ENCODE measurements around the gene TIGD4.
"Not testable (repeated sequence)": the region's sequence is repeated elsewhere in the genome, so short reads cannot be mapped to it uniquely, and the experiment has no call there.

Gene TIGD4

DNA sequence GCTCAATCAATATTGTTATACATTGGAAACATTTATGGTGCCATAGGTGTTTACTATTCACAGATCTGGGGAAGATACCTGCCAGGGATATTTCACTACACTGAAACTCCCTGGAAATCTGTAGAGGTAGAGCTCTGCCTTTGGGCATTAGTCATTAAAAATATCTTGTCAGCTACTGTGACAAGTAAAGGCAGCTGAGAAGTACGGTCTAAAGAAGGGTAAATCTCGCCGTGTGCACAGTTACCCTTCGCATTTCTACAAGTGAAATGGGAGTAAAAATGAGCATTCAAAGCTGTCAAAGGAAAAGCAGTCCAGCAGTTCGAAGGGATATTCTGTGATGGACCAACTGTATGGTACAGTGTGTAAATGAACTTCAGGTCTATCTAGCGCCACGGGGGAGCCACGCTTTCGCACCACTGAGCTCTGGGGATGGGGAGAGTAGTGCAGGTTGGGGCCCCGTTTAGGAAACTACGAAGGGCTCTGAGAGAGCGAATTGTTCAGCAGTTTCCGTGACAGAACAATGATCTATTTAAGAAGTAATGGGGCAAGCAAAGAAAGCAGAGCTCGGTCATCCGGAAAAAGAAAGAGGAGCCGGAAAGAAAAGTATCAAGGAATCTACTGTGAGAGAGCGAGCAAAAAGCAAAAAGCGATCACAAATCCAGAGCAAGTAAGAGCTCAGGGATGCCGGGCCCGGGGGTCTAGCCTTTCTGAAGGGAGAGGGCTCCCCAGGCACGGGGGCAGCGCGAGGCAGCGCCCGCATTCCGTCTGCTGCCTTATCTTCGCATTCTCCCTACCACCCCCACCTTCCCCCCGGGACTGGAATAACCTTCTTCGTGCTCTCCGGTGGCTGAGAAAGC lies 646 bp downstream of the TIGD4 start:
- DNase-seq, result peak; percentile 34

DNA sequence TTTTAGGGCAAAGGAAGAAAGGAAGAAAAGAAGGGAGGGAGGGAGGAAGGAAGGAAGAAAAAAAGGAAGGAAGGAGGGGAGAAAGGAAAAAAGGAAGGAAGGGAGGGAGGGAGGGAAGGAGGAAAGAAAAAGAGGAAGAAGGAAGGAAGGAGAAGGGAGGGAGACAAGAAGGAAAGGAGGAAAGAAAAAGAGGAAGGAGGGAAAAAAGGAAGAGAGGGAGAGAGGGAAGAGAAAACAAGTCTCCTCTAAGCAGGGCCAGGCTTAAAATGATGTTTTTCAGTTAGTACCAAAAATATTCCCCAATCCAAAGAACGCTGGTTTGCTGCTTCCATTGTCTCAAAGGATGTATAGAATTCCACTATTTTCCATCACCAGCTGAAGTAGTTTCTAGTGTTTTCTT lies 2.0 kb downstream of the TIGD4 start:
- DNase-seq, result no peak

DNA sequence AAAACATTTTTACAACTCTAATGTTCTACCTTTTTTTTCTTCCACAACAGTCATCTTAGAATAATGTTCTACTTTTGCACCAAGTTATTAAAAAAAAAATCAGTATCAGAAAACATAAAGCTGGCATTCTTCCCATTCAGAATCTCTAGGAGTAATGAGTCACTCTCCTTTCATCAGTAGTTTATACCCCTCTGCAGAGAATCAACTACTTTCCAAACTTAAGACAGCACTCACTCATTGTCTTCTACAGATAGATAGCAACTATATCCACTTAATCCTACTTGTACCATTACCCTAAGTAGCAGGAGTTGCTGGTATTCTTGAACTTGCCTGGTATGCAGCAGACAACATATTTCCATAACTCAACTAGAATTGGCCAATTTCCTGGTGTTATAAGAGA lies 3.2 kb downstream of the TIGD4 start:
- DNase-seq, result no peak

DNA sequence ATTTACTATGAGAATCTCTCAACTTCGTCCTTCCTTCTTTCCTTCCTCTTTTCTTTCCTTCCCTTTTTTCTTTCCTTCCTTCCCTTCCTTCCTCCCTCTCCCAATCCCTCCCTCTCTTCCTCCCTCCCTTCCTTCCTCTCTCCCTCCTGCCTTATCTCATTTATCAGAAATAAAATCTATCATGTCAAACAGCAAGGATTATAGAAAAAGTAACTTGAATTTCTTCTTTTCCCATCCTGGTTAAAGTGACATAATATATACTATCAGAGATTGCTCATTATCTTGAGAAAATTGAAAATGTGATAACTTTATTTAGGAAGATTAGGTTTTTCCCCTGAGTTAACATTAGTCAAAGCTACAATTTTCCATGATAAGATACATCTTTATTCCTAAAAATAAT lies 5.6 kb downstream of the TIGD4 start:
- no peak for DNase-seq

DNA sequence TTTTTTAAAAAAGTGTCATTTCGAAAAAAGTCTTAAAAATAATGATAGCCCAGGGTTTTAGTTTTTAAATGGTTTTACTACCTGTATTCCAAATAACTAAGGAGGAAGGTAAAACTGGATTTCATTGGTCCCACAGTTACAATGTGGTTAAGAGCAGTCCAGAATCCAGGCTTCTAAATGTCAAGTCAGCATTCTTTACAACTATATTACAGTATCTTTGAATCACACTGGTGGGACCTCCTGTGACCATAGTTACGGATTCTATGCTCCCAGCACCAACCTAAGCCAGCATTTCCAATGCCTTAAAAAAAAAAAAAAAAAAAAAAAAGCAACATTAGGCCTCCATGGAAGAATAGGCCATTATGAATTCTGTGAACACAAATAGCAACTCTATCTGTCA lies 6.2 kb downstream of the TIGD4 start:
- no peak for DNase-seq

DNA sequence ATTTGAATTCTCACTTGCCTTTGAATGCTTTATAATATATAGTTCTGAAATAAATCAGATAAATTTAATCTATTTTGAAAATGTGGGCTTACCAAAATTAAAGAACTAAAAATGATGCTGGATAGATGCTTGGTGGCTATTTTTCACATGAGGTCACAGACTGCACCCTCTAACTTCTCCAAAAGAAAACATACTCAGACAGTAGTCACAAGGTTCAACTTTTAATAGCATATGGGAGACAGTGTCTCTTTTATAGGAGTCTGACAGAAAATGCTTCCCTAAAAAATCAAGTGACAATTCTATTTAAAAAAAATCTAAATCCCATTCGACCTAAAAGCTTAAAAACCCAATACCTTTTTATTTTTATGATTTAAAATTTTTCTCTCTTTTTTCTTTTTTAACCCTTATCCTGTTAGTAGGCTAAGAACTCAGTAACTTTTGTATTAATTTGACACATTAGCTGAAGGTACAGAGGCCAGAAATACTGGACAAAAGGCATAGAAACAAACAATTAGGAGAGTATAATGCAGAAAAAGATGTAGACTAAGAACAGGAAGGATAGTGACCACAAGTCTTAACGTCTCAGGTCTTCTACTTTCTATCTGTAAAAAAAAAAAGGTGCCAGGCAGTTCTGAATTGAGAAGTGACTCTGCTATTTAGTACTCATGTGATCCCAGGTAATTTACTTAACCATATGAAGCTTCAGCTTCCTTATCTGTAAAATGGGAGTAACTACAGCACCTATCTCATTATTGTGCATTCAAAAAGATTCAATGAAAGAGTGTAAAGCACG lies 7.6 kb downstream of the TIGD4 start:
- DNase-seq, result no peak

DNA sequence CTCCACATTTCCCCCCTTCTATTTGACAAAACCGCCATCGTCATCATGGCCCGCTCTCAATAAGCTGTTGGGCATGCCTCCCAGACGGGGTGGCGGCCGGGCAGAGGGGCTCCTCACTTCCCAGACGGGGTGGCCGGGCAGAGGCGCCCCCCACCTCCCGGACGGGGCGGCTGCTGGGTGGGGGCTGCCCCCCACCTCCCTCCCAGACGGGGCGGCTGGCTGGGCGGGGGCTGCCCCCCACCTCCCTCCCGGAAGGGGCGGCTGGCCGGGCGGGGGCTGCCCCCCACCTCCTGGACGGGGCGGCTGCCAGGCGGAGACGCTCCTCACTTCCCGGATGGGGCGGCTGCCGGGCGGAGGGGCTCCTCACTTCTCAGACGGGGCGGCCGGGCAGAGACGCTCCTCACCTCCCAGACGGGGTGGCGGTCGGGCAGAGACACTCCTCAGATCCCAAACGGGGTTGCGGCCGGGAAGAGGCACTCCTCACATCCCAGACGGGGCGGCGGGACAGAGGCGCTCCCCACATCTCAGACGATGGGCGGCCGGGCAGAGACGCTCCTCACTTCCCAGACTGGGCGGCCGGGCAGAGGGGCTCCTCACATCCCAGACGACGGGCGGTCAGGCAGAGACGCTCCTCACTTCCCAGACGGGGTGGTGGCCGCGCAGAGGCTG lies 14.3 kb downstream of the TIGD4 start:
- DNase-seq, result not testable (repeated sequence)

DNA sequence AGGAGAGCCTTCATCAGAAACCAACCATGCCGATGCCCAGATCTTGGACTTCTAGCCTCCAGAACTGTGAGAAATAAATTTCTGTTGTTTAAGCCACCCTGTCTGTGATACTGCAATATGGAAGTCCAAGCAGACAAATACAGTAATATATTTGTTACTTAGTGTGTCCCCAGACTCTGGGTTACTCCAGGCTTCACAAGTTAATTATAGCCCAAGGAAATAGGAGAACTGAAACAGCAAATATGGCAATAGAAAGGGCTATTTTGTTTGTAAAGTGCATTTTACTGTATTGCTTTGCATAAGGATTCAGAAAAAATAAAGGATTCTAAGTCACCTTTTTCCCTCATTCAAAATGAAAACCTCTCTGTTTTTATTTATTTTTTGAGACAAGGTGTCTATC lies 15.7 kb downstream of the TIGD4 start:
- DNase-seq, result no peak

DNA sequence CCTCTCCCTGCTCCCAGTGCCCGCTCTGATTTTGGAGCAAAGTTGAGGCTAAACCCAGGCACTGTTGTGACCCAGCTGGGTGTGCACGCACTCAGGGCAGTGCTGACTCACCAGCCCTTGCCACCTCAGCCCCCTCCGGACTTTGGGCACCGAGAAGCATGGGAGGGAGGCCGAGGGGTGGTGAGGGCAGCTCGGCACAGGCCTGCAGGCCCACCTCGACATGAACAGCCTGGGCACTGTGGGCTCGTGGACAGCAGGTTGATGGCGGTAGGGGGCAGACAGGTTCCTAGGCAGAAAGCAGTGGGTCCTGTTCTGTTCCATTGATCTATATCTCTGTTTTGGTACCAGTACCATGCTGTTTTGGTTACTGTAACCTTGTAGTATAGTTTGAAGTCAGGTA lies 30.9 kb downstream of the TIGD4 start:
- no peak for DNase-seq

DNA sequence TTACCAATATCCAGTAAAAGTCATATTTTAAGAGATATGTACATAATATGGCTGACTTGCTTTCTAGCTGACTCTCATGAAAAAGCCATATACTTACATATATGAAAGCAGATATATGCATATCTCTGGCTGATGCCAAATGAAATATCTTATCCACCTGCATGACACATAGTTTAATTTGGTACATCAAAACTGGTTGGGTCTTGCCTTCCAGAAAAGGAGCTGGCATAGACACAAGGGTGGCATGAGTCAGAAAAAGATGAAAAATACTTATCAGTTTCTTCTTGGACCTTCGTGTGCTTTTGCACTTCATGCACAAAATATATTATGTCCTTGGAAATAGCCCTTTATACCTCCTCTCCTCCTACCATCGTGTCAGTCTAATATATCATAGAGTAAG lies 32.1 kb downstream of the TIGD4 start:
- no peak for DNase-seq

DNA sequence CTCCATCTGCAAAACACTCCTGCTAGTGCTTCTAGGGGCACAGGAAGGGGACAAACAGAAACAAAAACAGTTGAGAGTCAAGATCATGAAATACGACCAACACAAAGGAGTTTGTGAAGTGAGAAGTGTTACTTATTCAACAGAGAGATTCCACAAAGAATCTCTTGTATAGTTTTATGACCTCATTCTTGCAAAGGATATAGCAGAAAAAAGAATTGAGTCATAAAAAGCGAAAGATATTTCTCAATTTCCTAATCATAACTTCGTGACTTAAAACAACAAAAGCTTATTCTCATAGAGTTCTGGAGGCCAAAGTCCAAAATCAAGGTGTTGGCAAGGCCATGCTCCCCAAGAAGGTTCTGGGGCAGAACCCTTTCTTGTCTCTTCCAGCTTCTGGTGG lies 40.7 kb downstream of the TIGD4 start:
- no peak for DNase-seq

DNA sequence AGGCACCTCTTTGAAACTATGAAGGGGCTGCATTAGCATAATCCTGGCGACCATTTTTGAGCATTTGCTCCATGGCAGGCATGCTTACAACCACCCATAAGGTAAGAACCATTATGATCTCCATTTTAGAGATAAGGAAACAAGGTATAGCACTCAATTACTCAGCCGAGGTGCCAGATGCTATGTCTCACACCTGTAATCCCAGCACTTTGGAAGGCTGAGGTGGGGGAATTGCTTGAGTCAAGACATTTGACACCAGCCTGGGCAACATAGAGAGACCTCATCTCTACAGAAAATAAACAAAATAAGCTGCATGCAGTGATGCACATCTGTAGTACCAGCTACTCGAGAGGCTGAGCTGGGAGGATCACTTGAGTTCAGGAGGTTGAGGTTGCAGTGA lies 43.6 kb downstream of the TIGD4 start:
- DNase-seq, result no peak

DNA sequence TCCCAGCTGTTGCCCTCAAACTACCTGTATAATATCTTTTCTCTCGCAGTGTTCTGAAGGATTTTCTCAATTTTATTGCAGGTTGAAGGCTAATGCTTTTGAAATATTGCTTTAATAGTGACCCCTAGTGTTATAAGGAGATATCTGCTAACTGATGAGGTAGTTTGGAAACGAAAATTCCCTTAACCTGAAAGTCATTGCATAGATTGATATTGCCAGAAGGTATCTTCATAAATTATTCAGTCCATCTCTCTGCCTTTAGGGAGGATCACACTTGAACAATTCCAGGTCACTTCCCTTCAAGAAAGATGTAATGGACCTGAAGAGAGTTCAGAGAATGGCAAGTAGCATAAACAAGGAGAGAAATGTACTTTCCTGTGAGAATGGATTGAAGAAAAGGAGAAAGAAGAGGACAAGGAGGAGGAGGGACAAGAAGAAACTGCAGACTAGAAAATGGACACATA lies 44.1 kb downstream of the TIGD4 start:
- DNase-seq, result no peak

DNA sequence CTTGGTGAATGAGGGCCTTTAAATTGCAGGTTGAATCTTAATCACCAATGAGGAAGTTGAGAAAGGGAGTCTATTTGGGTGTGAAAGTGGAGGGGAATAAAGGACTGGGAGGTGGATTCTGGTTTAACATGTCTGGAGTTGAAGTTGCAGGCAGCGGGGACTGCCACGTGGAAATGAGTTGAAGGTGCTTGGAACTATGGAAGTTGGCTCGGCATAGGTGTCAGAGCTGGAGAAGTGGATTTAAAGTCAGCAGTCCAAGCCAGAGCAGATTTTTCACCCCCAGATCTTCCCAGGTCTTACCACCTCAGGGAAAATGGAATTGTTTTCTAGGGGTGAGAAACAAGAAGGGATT lies 44.9 kb downstream of the TIGD4 start:
- DNase-seq, result no peak

DNA sequence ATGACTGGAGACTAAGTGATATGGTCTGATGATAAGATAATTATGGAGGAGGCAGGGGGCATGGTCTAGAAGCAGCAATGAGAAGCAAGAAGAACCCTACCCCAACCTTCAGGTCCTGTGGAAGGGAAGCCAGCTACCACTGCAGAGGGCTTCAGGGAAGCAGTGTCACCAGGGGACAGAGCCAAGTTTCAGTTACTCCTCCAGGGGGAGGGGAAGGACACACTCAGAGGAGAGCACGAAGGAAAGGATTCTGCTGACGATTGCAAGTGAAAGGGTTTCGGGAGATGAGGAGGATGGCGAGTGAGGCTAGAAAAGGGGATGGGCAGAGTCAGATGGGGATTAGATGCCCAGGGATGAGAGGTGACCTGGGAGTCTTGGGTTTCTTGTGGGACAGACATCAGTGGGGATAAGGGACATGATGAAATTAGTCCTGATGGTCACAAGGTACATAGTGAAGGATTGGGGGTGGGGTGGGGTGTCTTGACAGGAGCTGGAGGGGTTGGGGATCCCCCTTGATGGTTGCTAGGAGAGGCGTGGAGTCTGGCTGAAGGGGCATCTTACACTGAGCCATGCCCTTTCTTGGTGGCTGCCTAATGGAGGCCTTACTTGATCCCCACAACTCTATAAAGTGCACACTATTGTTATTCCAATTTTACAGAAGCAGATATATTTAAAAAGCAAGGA lies 45.4 kb downstream of the TIGD4 start:
- no peak for DNase-seq

DNA sequence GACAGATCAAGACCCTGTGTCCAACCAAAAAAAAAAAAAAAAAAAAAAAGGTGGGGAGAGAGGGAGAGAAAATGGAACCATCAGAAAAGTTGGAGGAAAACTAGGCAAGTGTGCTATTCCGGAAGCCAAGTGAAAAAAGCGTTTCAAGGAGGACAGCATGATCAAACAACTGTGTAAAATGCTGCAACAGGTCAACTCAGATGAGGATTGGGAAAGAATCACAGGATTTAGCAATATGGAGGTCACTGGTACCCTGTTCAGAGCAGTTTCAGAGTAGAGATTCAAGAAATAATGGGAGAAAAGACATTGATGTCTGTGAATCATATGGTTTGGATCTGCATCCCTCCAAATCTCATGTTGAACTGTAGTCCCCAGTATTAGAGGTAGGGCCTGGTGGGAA lies 47.5 kb downstream of the TIGD4 start:
- no peak for DNase-seq

DNA sequence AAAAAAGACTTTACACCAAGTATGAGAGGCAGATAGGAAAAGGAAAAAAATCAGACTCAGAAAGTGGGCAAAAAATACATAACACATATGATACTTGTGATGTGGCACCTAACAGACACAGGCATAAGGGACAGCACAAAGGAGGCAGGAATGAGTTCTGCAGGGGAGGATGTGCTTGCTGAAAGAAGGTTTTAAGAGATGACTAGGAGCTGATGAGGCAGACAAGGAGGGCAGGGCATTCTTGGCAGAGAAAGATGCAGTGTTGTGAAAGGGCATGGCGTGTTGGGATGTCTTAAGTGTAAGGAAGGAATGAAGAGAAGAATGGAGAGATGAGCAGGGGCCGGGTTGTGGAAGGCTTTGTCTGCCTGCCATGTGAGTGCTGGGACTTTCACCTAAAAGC lies 50.1 kb downstream of the TIGD4 start:
- no peak for DNase-seq

DNA sequence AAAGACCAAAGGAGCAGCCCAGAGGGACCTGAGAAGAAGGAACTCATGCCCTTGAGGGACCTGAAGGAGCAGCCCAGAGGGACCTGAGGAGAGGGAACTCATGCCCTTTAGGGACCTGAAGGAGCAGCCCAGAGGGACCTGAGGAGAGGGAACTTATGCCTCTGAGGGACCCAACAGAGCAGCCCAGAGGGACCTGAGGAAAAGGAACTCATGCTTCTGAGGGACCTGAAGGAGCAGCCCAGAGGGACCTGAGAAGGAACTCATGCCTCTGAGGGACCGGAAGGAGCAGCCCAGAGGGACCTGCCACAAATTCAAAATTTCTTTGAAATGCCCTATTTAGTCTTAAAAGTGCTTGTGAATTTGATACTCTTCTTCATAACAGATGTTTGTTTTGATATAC lies 51.2 kb downstream of the TIGD4 start:
- DNase-seq, result no peak

DNA sequence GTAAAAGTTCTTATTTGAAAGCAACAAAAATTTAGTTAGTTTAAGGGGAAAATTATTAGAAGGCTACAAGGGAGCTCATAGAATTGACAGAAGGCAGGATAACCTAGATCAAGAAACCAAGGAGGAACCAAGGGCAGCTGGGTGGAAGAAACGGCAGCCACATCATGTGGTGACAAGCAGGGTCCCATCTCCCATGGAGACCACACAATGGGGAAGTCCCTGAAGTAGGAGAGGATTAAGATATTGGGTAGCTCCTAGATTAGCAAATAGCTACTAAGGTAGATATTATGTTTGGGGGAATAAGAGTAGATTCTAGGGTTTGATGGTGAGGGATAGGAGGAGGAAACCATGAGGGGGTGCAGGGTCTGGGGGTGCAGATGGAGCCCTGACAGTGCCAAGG lies 51.7 kb downstream of the TIGD4 start:
- DNase-seq, result no peak

DNA sequence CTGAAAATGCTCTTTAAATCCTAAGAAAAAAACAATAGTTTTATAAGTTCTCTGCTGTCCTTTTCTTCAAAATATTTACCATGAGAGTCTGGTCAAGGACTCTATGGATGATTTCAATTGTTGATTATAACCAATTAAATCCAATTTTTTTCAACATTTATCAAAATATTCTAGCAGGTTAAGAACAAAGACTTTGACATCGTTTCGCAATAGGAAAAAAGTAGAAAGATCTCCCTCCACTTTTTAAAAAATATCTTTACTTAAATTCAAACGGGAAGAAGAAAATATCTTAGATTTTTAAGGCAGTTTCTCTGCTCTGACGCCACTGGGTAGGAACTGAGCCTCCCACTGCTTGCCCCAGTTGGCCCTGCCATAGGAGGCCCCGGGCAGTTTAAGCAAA lies 55.0 kb downstream of the TIGD4 start:
- DNase-seq, result no peak

DNA sequence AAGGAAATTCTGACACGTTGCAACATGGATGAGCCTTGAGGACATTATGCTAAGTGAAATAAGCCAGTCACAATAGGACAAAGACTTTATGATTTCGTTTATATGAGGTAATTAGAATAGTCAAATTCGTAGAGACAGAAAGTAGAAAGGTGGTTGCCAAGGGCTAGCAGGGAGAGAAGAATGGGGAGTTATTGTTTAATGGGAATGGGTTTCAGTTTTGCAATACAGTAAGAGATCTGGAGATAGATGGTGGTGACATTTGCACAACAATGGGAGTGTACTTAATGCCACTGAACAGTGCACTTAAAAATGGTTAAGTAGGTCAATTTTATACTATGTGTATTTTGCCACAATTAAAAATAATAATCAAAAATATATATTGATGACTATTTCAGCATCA lies 56.3 kb downstream of the TIGD4 start:
- DNase-seq, result no peak

DNA sequence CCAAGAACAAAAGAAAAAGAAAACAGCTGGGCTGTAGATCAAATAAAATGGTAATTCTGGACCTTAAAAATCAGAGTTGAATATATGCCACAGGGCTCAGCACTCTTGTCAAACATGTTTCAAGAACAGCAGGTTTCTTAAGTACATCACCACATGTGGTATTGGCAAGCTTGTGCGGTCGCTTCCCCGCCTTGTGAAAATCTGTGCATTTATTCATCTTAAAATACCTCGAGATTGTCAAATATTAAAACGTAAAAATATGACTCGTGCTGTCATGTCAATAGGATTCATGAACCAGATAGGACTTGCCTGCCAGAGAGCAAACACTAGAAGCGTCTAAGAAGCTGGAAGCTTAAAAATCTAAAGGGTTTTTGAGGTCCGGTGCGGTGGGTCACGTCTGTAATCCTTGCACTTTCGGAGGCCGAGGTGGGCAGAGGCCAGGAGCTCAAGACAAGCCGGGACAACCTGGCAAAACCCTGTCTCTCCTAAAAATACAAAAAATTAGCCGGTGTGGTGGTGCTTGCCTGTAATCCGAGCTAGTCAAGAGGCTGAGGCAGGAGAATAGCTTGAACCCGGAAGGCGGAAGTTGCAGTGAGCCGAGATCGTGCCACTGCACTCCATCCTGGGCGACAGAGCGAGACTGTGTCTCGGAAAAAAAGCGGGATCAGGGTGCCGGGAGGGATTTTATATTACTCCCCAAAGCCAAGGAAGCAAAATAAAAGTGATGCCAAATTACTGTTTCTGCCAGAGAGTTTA lies 59.6 kb downstream of the TIGD4 start:
- DNase-seq, result no peak

Data from activated CD4-positive, CD25-positive, alpha-beta regulatory T cell treated with anti-CD3 and anti-CD28 coated beads, Interleukin-2, amount 50 U/mL, for 72 hours (primary cell).